ENCODE data around the gene PLIN5.
"Not testable (repeated sequence)": the region's sequence is repeated elsewhere in the genome, so short reads cannot be mapped to it uniquely, and the experiment has no call there.

The PLIN5 gene

GRCh38 chr19:4567584-4568071, 32.6 kb upstream of the PLIN5 start:
- H3K9me3 ChIP-seq (ENCODE audit: control insufficient read depth, low read length), result no peaks in the 10 kb centered on the region
- no peaks in the 10 kb centered on the region for H3K4me1 ChIP-seq (ENCODE audit: control insufficient read depth, insufficient read depth, low read length, poor library complexity, severe bottlenecking)
- H3K27ac ChIP-seq (ENCODE audit: insufficient read depth, low read length, poor library complexity, severe bottlenecking), result no peak overlapping the region
- H3K27me3 ChIP-seq (replicated peaks; ENCODE audit: control insufficient read depth, insufficient read depth, low read length, poor library complexity, severe bottlenecking), result no peaks in the 10 kb centered on the region
- peak; percentile 20 to 40 (median 37) for DNase-seq
- no peak overlapping the region for H3K4me3 ChIP-seq (ENCODE audit: insufficient read depth, low read depth, low read length, poor library complexity, severe bottlenecking)
- no peaks in the 10 kb centered on the region for H3K36me3 ChIP-seq (ENCODE audit: control insufficient read depth, insufficient read depth, low read length)

- no peak overlapping the region for H3K4me3 ChIP-seq (ENCODE audit: insufficient read depth, low read depth, low read length, poor library complexity, severe bottlenecking)
- no peak for DNase-seq
- H3K36me3 ChIP-seq (ENCODE audit: control insufficient read depth, insufficient read depth, low read length), result no peaks in the 10 kb centered on the region
- H3K9me3 ChIP-seq (ENCODE audit: control insufficient read depth, low read length), result no peaks in the 10 kb centered on the region
- H3K27me3 ChIP-seq (replicated peaks; ENCODE audit: control insufficient read depth, insufficient read depth, low read length, poor library complexity, severe bottlenecking), result no peaks in the 10 kb centered on the region
- H3K4me1 ChIP-seq (ENCODE audit: control insufficient read depth, insufficient read depth, low read length, poor library complexity, severe bottlenecking), result no peaks in the 10 kb centered on the region
- H3K27ac ChIP-seq (ENCODE audit: insufficient read depth, low read length, poor library complexity, severe bottlenecking), result no peak overlapping the region
These were observed 31.5 kb upstream of the PLIN5 start for GRCh38 chr19:4566402-4567051.

GRCh38 chr19:4563562-4563961, 28.5 kb upstream of the PLIN5 start:
- not testable (repeated sequence) for H3K4me1 ChIP-seq (ENCODE audit: control insufficient read depth, insufficient read depth, low read length, poor library complexity, severe bottlenecking); H3K27me3 ChIP-seq (replicated peaks; ENCODE audit: control insufficient read depth, insufficient read depth, low read length, poor library complexity, severe bottlenecking); H3K9me3 ChIP-seq (ENCODE audit: control insufficient read depth, low read length); DNase-seq; H3K4me3 ChIP-seq (ENCODE audit: insufficient read depth, low read depth, low read length, poor library complexity, severe bottlenecking); H3K36me3 ChIP-seq (ENCODE audit: control insufficient read depth, insufficient read depth, low read length); H3K27ac ChIP-seq (ENCODE audit: insufficient read depth, low read length, poor library complexity, severe bottlenecking)

- not testable (repeated sequence) for H3K4me3 ChIP-seq (ENCODE audit: insufficient read depth, low read depth, low read length, poor library complexity, severe bottlenecking); H3K27ac ChIP-seq (ENCODE audit: insufficient read depth, low read length, poor library complexity, severe bottlenecking); H3K9me3 ChIP-seq (ENCODE audit: control insufficient read depth, low read length); H3K27me3 ChIP-seq (replicated peaks; ENCODE audit: control insufficient read depth, insufficient read depth, low read length, poor library complexity, severe bottlenecking); H3K4me1 ChIP-seq (ENCODE audit: control insufficient read depth, insufficient read depth, low read length, poor library complexity, severe bottlenecking); H3K36me3 ChIP-seq (ENCODE audit: control insufficient read depth, insufficient read depth, low read length); DNase-seq
These were observed 27.1 kb upstream of the PLIN5 start for GRCh38 chr19:4562085-4562484.

- no peak for DNase-seq
- Histone ChIP-seq H3K4me1 (ENCODE audit: control insufficient read depth, insufficient read depth, low read length, poor library complexity, severe bottlenecking) (peaks cover 3% of the 10 kb centered on the region), H3K36me3 (ENCODE audit: control insufficient read depth, insufficient read depth, low read length) (no peaks in the 10 kb centered on the region), H3K27me3 (replicated peaks; ENCODE audit: control insufficient read depth, insufficient read depth, low read length, poor library complexity, severe bottlenecking) (no peaks in the 10 kb centered on the region), H3K9me3 (ENCODE audit: control insufficient read depth, low read length) (no peaks in the 10 kb centered on the region), H3K4me3 (ENCODE audit: insufficient read depth, low read depth, low read length, poor library complexity, severe bottlenecking) (no peak within 1 kb of the TSS), H3K27ac (ENCODE audit: insufficient read depth, low read length, poor library complexity, severe bottlenecking) (no peak within 1 kb of the TSS)
These were observed 24.5 kb upstream of the PLIN5 start, which contains the start of gene SEMA6B for GRCh38 chr19:4559569-4559968. Gene SEMA6B, minus strand, starts transcription at chr19:4559684. Its CDS starts 1,227 bp downstream, at chr19:4558457.

- no peaks in the 10 kb centered on the region for H3K9me3 ChIP-seq (ENCODE audit: control insufficient read depth, low read length)
- DNase-seq, result peak in 1 of 3 donors; percentile 15
- H3K4me3 ChIP-seq (ENCODE audit: insufficient read depth, low read depth, low read length, poor library complexity, severe bottlenecking), result no peak overlapping the region
- no peaks in the 10 kb centered on the region for H3K27me3 ChIP-seq (replicated peaks; ENCODE audit: control insufficient read depth, insufficient read depth, low read length, poor library complexity, severe bottlenecking)
- H3K4me1 ChIP-seq (ENCODE audit: control insufficient read depth, insufficient read depth, low read length, poor library complexity, severe bottlenecking), result peaks cover 3% of the 10 kb centered on the region
- no peaks in the 10 kb centered on the region for H3K36me3 ChIP-seq (ENCODE audit: control insufficient read depth, insufficient read depth, low read length)
- H3K27ac ChIP-seq (ENCODE audit: insufficient read depth, low read length, poor library complexity, severe bottlenecking), result no peak overlapping the region
These were observed 23.2 kb upstream of the PLIN5 start for GRCh38 chr19:4557971-4558941.

- peaks cover 3% of the 10 kb centered on the region for H3K4me1 ChIP-seq (ENCODE audit: control insufficient read depth, insufficient read depth, low read length, poor library complexity, severe bottlenecking)
- H3K27ac ChIP-seq (ENCODE audit: insufficient read depth, low read length, poor library complexity, severe bottlenecking), result no peak overlapping the region
- H3K9me3 ChIP-seq (ENCODE audit: control insufficient read depth, low read length), result no peaks in the 10 kb centered on the region
- DNase-seq, result no peak
- H3K27me3 ChIP-seq (replicated peaks; ENCODE audit: control insufficient read depth, insufficient read depth, low read length, poor library complexity, severe bottlenecking), result no peaks in the 10 kb centered on the region
- no peaks in the 10 kb centered on the region for H3K36me3 ChIP-seq (ENCODE audit: control insufficient read depth, insufficient read depth, low read length)
- no peak overlapping the region for H3K4me3 ChIP-seq (ENCODE audit: insufficient read depth, low read depth, low read length, poor library complexity, severe bottlenecking)
These were observed 22.3 kb upstream of the PLIN5 start for GRCh38 chr19:4557144-4557970.

- no peak overlapping the region for H3K4me3 ChIP-seq (ENCODE audit: insufficient read depth, low read depth, low read length, poor library complexity, severe bottlenecking)
- DNase-seq, result no peak
These were observed 21.6 kb upstream of the PLIN5 start for GRCh38 chr19:4556597-4557127.

GRCh38 chr19:4555657-4556561, 20.9 kb upstream of the PLIN5 start:
- Histone ChIP-seq H3K9me3 (ENCODE audit: control insufficient read depth, low read length) (no peaks in the 10 kb centered on the region), H3K4me1 (ENCODE audit: control insufficient read depth, insufficient read depth, low read length, poor library complexity, severe bottlenecking) (peaks cover 3% of the 10 kb centered on the region), H3K4me3 (ENCODE audit: insufficient read depth, low read depth, low read length, poor library complexity, severe bottlenecking) (no peak overlapping the region), H3K27me3 (replicated peaks; ENCODE audit: control insufficient read depth, insufficient read depth, low read length, poor library complexity, severe bottlenecking) (no peaks in the 10 kb centered on the region), H3K27ac (ENCODE audit: insufficient read depth, low read length, poor library complexity, severe bottlenecking) (no peak overlapping the region), H3K36me3 (ENCODE audit: control insufficient read depth, insufficient read depth, low read length) (no peaks in the 10 kb centered on the region)
- DNase-seq, result no peak

More at GRCh38 chr19:4556597-4557127, 21.6 kb upstream of the PLIN5 start:
- Histone ChIP-seq H3K36me3 (ENCODE audit: control insufficient read depth, insufficient read depth, low read length) (no peaks in the 10 kb centered on the region), H3K27ac (ENCODE audit: insufficient read depth, low read length, poor library complexity, severe bottlenecking) (no peak overlapping the region), H3K4me1 (ENCODE audit: control insufficient read depth, insufficient read depth, low read length, poor library complexity, severe bottlenecking) (peaks cover 3% of the 10 kb centered on the region), H3K27me3 (replicated peaks; ENCODE audit: control insufficient read depth, insufficient read depth, low read length, poor library complexity, severe bottlenecking) (no peaks in the 10 kb centered on the region), H3K9me3 (ENCODE audit: control insufficient read depth, low read length) (no peaks in the 10 kb centered on the region)
